Osteocyte (in vitro differentiated cells): ENCODE data around the gene RNF123. TPM values are rescaled to one million over a fixed set of nuclear protein-coding genes. Genes with fewer than 3 reads are reported as not detected.

Experiments
- DNase-seq: peaks from one replicate; pipeline ENCODE4 v3.0.0; 2021; ENCODE audit warnings: mixed read lengths; ENCODE audit not compliant: unreplicated experiment; ENCODE audit errors: extremely low spot score
- H3K27ac Mint-ChIP-seq: one replicate; pipeline ENCODE4 v1.8.0; 2021; ENCODE audit warnings: mild to moderate bottlenecking, mixed read lengths; ENCODE audit not compliant: unreplicated experiment
- H3K27me3 Mint-ChIP-seq: one replicate; pipeline ENCODE4 v1.8.0; 2021; ENCODE audit warnings: mixed read lengths; ENCODE audit not compliant: unreplicated experiment
- H3K36me3 Mint-ChIP-seq: one replicate; pipeline ENCODE4 v1.8.0; 2021; ENCODE audit warnings: mixed read lengths; ENCODE audit not compliant: unreplicated experiment
- H3K4me1 Mint-ChIP-seq: one replicate; pipeline ENCODE4 v1.8.0; 2021; ENCODE audit warnings: mixed read lengths; ENCODE audit not compliant: unreplicated experiment
- H3K4me3 Mint-ChIP-seq: one replicate; pipeline ENCODE4 v1.8.0; 2021; ENCODE audit warnings: mild to moderate bottlenecking, moderate library complexity, mixed read lengths; ENCODE audit not compliant: unreplicated experiment
- H3K9me3 Mint-ChIP-seq: one replicate; pipeline ENCODE4 v1.8.0; 2021; ENCODE audit warnings: mixed read lengths; ENCODE audit not compliant: unreplicated experiment
- total RNA-seq: library from RNA; stranded (reverse); gene quantifications from 2 replicates; pipeline ENCODE4 v1.2.1, GENCODE V29; 2021
- TF ChIP-seq, protein P1 (sequence below): fragments of 200-600 bp; sonication (generic); IDR thresholded peaks from 2 replicates; pipeline ENCODE4 v1.5.0; 2021; ENCODE audit warnings: antibody characterized with exemption, mild to moderate bottlenecking, moderate library complexity

RNF123 gene
- total RNA-seq, 1 donor from 2014 or later, result 61.0 TPM

- no peaks in the 10 kb centered on the region for H3K9me3 Mint-ChIP-seq
- H3K36me3 Mint-ChIP-seq, result peaks cover 3% of the 10 kb centered on the region
These were observed 17.7 kb downstream of the RNF123 start for GRCh38 chr3:49707113-49707480.

DNA sequence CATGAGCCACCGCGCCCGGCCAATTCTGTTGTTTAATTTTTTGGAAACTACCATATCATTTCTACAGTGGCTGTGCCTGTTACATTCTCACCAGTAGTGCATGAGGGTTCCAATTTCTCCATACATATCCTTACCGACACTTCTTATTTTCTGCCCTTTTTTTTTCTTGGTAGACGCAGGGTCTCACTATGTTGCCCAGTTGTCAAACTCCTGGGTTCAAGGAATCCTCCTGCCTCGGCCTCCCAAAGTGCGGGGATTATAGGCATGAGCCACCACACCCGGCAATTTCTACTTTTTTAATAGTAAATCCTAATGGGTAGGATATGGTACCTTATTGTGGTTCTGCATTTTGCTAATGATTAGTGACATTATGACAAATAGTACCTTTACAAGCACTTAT lies 20.5 kb downstream of the RNF123 start:
- TF ChIP-seq, protein P1, sequence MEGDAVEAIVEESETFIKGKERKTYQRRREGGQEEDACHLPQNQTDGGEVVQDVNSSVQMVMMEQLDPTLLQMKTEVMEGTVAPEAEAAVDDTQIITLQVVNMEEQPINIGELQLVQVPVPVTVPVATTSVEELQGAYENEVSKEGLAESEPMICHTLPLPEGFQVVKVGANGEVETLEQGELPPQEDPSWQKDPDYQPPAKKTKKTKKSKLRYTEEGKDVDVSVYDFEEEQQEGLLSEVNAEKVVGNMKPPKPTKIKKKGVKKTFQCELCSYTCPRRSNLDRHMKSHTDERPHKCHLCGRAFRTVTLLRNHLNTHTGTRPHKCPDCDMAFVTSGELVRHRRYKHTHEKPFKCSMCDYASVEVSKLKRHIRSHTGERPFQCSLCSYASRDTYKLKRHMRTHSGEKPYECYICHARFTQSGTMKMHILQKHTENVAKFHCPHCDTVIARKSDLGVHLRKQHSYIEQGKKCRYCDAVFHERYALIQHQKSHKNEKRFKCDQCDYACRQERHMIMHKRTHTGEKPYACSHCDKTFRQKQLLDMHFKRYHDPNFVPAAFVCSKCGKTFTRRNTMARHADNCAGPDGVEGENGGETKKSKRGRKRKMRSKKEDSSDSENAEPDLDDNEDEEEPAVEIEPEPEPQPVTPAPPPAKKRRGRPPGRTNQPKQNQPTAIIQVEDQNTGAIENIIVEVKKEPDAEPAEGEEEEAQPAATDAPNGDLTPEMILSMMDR, result no peak
- Mint-ChIP-seq H3K9me3 (no peaks in the 10 kb centered on the region), H3K27ac (no peak overlapping the region), H3K4me1 (no peaks in the 10 kb centered on the region), H3K27me3 (no peaks in the 10 kb centered on the region), H3K36me3 (peaks cover 3% of the 10 kb centered on the region), H3K4me3 (no peak overlapping the region)
- DNase-seq, result no peak

More at GRCh38 chr3:49707113-49707480, 17.7 kb downstream of the RNF123 start:
- no peaks in the 10 kb centered on the region for H3K4me1 Mint-ChIP-seq
- no peaks in the 10 kb centered on the region for H3K27me3 Mint-ChIP-seq
- no peak overlapping the region for H3K27ac Mint-ChIP-seq
- no peak overlapping the region for H3K4me3 Mint-ChIP-seq
- TF ChIP-seq, protein P1, result no peak
- no peak for DNase-seq

- H3K27ac Mint-ChIP-seq, result no peak overlapping the region
These were observed 22.1 kb downstream of the RNF123 start for GRCh38 chr3:49711489-49711888.

GRCh38 chr3:49712166-49712565 lies 22.8 kb downstream of the RNF123 start:
- Mint-ChIP-seq H3K27me3 (no peaks in the 10 kb centered on the region), H3K9me3 (no peaks in the 10 kb centered on the region), H3K27ac (no peak overlapping the region), H3K4me1 (no peaks in the 10 kb centered on the region), H3K4me3 (no peak overlapping the region), H3K36me3 (peaks cover 3% of the 10 kb centered on the region)
- TF ChIP-seq, protein P1, result no peak
- DNase-seq, result no peak

More at GRCh38 chr3:49711489-49711888, 22.1 kb downstream of the RNF123 start:
- no peaks in the 10 kb centered on the region for H3K9me3 Mint-ChIP-seq
- H3K27me3 Mint-ChIP-seq, result no peaks in the 10 kb centered on the region
- H3K4me3 Mint-ChIP-seq, result no peak overlapping the region
- H3K36me3 Mint-ChIP-seq, result peaks cover 3% of the 10 kb centered on the region
- no peak for DNase-seq
- H3K4me1 Mint-ChIP-seq, result no peaks in the 10 kb centered on the region
- TF ChIP-seq, protein P1, result no peak

DNA sequence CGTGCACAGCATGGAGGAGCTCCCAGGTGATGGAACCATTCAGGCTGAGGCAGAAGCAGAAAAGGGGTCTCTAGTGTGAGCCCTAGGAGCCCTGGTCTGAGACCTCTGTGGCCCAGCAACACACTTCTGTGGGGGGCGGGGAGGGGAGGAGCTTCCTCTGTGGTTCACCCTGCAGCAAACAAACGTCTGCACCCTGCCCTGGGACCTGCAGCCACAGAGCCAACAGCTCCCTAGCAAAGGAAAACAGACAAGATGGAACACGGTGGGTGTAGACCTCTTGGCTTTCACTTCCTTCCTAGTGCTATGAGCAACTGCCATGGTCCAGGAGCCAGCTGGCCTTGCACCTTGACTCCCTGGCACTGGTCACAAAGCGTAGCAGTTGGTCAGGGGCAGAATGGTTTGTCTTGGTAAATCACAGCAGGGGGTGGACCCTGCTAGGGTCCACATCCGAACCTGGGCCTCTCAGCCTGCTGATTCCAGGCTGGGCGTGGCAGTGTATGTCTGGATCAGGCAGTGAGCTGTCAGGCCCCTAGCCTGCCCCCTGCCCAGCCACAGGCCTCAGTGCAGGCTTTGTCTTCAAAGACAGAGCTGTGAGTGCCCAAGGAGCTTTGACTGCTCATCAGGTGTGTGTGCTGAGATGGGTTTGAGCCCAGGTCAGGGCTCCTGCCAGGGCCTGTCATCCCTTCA lies 23.4 kb downstream of the RNF123 start:
- Mint-ChIP-seq H3K27me3 (no peaks in the 10 kb centered on the region), H3K4me1 (no peaks in the 10 kb centered on the region), H3K36me3 (peaks cover 3% of the 10 kb centered on the region), H3K27ac (no peak overlapping the region), H3K9me3 (no peaks in the 10 kb centered on the region), H3K4me3 (no peak overlapping the region)
- TF ChIP-seq, protein P1, result no peak
- DNase-seq, result no peak
